RWPE1 (cell line): ENCODE data around the gene TRIM28.

Source experiments
- CTCF ChIA-PET: fragments of 350-600 bp; sonication (Branson Sonifier 250); formaldehyde crosslinking; extraction: SDS; loops from one replicate; lab custom pipeline; 2021; lab: Yijun Ruan, JAX
- POLR2A ChIA-PET: fragments of 400-600 bp; formaldehyde crosslinking; extraction: SDS; loops from one replicate; lab custom pipeline; 2020; ENCODE audit warnings: antibody characterized with exemption; ENCODE audit not compliant: low non-redundant PET; lab: Yijun Ruan, JAX
- DNase-seq: peaks from one replicate; pipeline ENCODE4 v3.0.0; 2012; ENCODE audit warnings: low spot score
- H3K27ac ChIP-seq: fragments of 450-650 bp; 2 replicates; pipeline ENCODE4 v1.5.1; 2017
- CTCF ChIP-seq: fragments of 450-650 bp; conservative IDR thresholded peaks from 2 replicates; pipeline ENCODE4 v1.5.1; 2017; ENCODE audit warnings: low read depth, mild to moderate bottlenecking

TRIM28 gene

GRCh38 chr19:58549664-58550361, 5.9 kb downstream of the TRIM28 start:
- TF ChIP-seq CTCF = no peak
- POLR2A ChIA-PET = no interaction called here
- CTCF ChIA-PET = no interaction called here
- H3K27ac ChIP-seq = peak overlapping the region; percentile 54
- DNase-seq = no peak

GRCh38 chr19:58550362-58551122, 6.7 kb downstream of the TRIM28 start:
- H3K27ac ChIP-seq = peak overlapping the region; percentile 54
- ChIA-PET CTCF (no interaction called here), POLR2A (no interaction called here)
- TF ChIP-seq CTCF = no peak
- DNase-seq = no peak

- ChIA-PET CTCF (no interaction called here), POLR2A (no interaction called here)
- no peak for DNase-seq
- peak overlapping the region; percentile 27 for H3K27ac ChIP-seq
- no peak for TF ChIP-seq CTCF
These were observed 7.2 kb downstream of the TRIM28 start for GRCh38 chr19:58551123-58551497.

- ChIA-PET POLR2A (interaction anchor here (1.5 kb wide), 1 partner anchor 7 kb away, joined by 4 read pairs; no protein-coding TSS in a partner anchor), CTCF (no interaction called here)
- no peak for TF ChIP-seq CTCF
- peak overlapping the region; percentile 27 for H3K27ac ChIP-seq
- no peak for DNase-seq
These were observed 8.0 kb downstream of the TRIM28 start for GRCh38 chr19:58551577-58552471.

GRCh38 chr19:58552655-58553054, 8.8 kb downstream of the TRIM28 start:
- no peak for TF ChIP-seq CTCF

More at GRCh38 chr19:58552655-58553054, 8.8 kb downstream of the TRIM28 start:
- H3K27ac ChIP-seq = peak overlapping the region; percentile 100
- ChIA-PET CTCF (no interaction called here), POLR2A (interaction anchor here (0.6 to 1.5 kb wide), 3 partner anchors 8 to 20 kb away, joined by 3 to 6 read pairs (median 4); partner anchors contain the start of gene TRIM28)
- DNase-seq = no peak
